Endodermal cell (in vitro differentiated cells): ENCODE results near the gene TFF1. TPM values are rescaled to one million over a fixed set of nuclear protein-coding genes. Genes with fewer than 3 reads are reported as not detected.

Source experiments
- DNase-seq: peaks from one replicate; pipeline ENCODE4 v3.0.0-alpha.2; 2017
- H3K27ac ChIP-seq: 2 replicates; pipeline ENCODE4 v1.5.1; 2013; ENCODE audit warnings: mild to moderate bottlenecking, low read depth, low read length, moderate library complexity
- H3K27me3 ChIP-seq: 2 replicates; pipeline ENCODE4 v1.6.1; 2013; ENCODE audit warnings: mild to moderate bottlenecking, low read length, moderate library complexity; ENCODE audit not compliant: insufficient read depth, control insufficient read depth, poor library complexity, severe bottlenecking
- H3K36me3 ChIP-seq: 2 replicates; pipeline ENCODE4 v1.7.0; 2013; ENCODE audit warnings: mild to moderate bottlenecking, low read length, moderate library complexity; ENCODE audit not compliant: control insufficient read depth, insufficient read depth
- H3K4me1 ChIP-seq: one replicate; pipeline ENCODE4 v1.7.0; 2013; ENCODE audit warnings: low read length; ENCODE audit not compliant: control insufficient read depth, insufficient read depth
- H3K4me3 ChIP-seq: 2 replicates; pipeline ENCODE4 v1.5.1; 2013; ENCODE audit warnings: mild to moderate bottlenecking, low read length, moderate library complexity
- H3K9ac ChIP-seq: 2 replicates; pipeline ENCODE4 v1.6.1; 2013; ENCODE audit warnings: mild to moderate bottlenecking, low read length, moderate library complexity; ENCODE audit not compliant: poor library complexity, severe bottlenecking; ENCODE audit errors: extremely low read depth
- H3K9me3 ChIP-seq: 2 replicates; pipeline ENCODE4 v1.6.1; 2013; ENCODE audit warnings: mild to moderate bottlenecking, low read length, moderate library complexity; ENCODE audit not compliant: control insufficient read depth
- H3K27ac Mint-ChIP-seq: 2 replicates; pipeline ENCODE4 v1.8.0; 2020; ENCODE audit warnings: mixed read lengths
- H3K27me3 Mint-ChIP-seq: 2 replicates; pipeline ENCODE4 v1.8.0; 2021; ENCODE audit warnings: mild to moderate bottlenecking, mixed read lengths; ENCODE audit not compliant: insufficient read depth
- H3K36me3 Mint-ChIP-seq: 2 replicates; pipeline ENCODE4 v1.8.0; 2020; ENCODE audit warnings: low read depth, mixed read lengths
- H3K4me1 Mint-ChIP-seq: 2 replicates; pipeline ENCODE4 v1.8.0; 2020; ENCODE audit warnings: mixed read lengths
- H3K4me3 Mint-ChIP-seq: 2 replicates; pipeline ENCODE4 v1.8.0; 2020; ENCODE audit warnings: mild to moderate bottlenecking, moderate library complexity, mixed read lengths
- H3K9me3 Mint-ChIP-seq: 2 replicates; pipeline ENCODE4 v1.8.0; 2020; ENCODE audit warnings: mild to moderate bottlenecking, mixed read lengths
- CTCF ChIP-seq: fragments of 200-600 bp; sonication (generic); conservative IDR thresholded peaks from 2 replicates; pipeline ENCODE4 v1.5.0; 2021; ENCODE audit warnings: antibody characterized with exemption, mild to moderate bottlenecking
- WGBS, 2 experiments: methylation state at CpG; one replicate each; pipeline versions ENCODE4 v1.1.5 to v1.1.7; 2013; ENCODE audit warnings: missing lambda C conversion rate in 2 of 2, mixed read lengths in 1 of 2; ENCODE audit not compliant: insufficient coverage in 1 of 2, insufficient read length in 1 of 2; 5-methylcytosine and 5-hydroxymethylcytosine counted together
- total RNA-seq, 2 donors: library from RNA; stranded (reverse); fragmentation: NEBNext Ultra II Directional in 1 of 2; extraction: Animal tissue kit (Norgen Biotek cat#: 25700) in 1 of 2; gene quantifications; 2 replicates in 1 of 2; 3 replicates in 1 of 2; pipeline ENCODE4 v1.2.1, GENCODE V29; 2021

The TFF1 gene
- total RNA-seq, 2 donors from 2014 or later: 1.6 to 3.7 TPM

GRCh38 chr21:42360317-42360716 lies 6.0 kb downstream of the TFF1 start:
- H3K27me3 ChIP-seq: no peaks in the 10 kb centered on the region
- no peaks in the 10 kb centered on the region for H3K9me3 ChIP-seq
- Mint-ChIP-seq H3K9me3 (peaks cover 16% of the 10 kb centered on the region), H3K4me1 (no peaks in the 10 kb centered on the region), H3K4me3 (no peak overlapping the region), H3K36me3 (no peaks in the 10 kb centered on the region), H3K27me3 (peaks cover 4% of the 10 kb centered on the region), H3K27ac (no peak overlapping the region)
- H3K4me1 ChIP-seq: no peaks in the 10 kb centered on the region
- no peak for DNase-seq
- no peak overlapping the region for H3K27ac ChIP-seq
- H3K4me3 ChIP-seq: no peak overlapping the region
- no peaks in the 10 kb centered on the region for H3K36me3 ChIP-seq
- no peak overlapping the region for H3K9ac ChIP-seq
- TF ChIP-seq CTCF: peak; percentile 53
- 70 to 100% methylated on average over 1 to 2 of the region's 2 CpGs for WGBS, 2 experiments

- DNase-seq: no peak
- WGBS, 2 experiments: 87 to 97% methylated on average over 11 to 13 of the region's 13 CpGs
- Mint-ChIP-seq H3K4me1 (no peaks in the 10 kb centered on the region), H3K27ac (no peak overlapping the region), H3K9me3 (peaks cover 16% of the 10 kb centered on the region), H3K27me3 (peaks cover 2% of the 10 kb centered on the region), H3K36me3 (no peaks in the 10 kb centered on the region), H3K4me3 (no peak overlapping the region)
- Histone ChIP-seq H3K9ac (no peak overlapping the region), H3K4me3 (no peak overlapping the region), H3K27me3 (no peaks in the 10 kb centered on the region), H3K36me3 (no peaks in the 10 kb centered on the region), H3K4me1 (no peaks in the 10 kb centered on the region), H3K27ac (no peak overlapping the region), H3K9me3 (no peaks in the 10 kb centered on the region)
- no peak for TF ChIP-seq CTCF
Observed at GRCh38 chr21:42358937-42359336, 7.4 kb downstream of the TFF1 start.

GRCh38 chr21:42358261-42358660 lies 8.1 kb downstream of the TFF1 start:
- Histone ChIP-seq H3K4me1 (no peaks in the 10 kb centered on the region), H3K9me3 (no peaks in the 10 kb centered on the region), H3K27ac (no peak overlapping the region), H3K27me3 (no peaks in the 10 kb centered on the region), H3K9ac (no peak overlapping the region), H3K36me3 (no peaks in the 10 kb centered on the region), H3K4me3 (no peak overlapping the region)
- H3K9me3 Mint-ChIP-seq: peaks cover 16% of the 10 kb centered on the region
- H3K4me3 Mint-ChIP-seq: no peak overlapping the region
- no peaks in the 10 kb centered on the region for H3K4me1 Mint-ChIP-seq
- TF ChIP-seq CTCF: no peak
- DNase-seq: no peak
- H3K27me3 Mint-ChIP-seq: peaks cover 2% of the 10 kb centered on the region
- H3K36me3 Mint-ChIP-seq: no peaks in the 10 kb centered on the region
- H3K27ac Mint-ChIP-seq: no peak overlapping the region
- 92 to 95% methylated on average over 9 to 11 of the region's 12 CpGs for WGBS, 2 experiments
